ENCODE measurements around the gene DNAJC17.

The DNAJC17 gene

GRCh38 chr15:40787991-40788390, 19.3 kb downstream of the DNAJC17 start:
- no peak for FAIRE-seq

- no peak for FAIRE-seq
Observed at GRCh38 chr15:40787344-40787841, 19.9 kb downstream of the DNAJC17 start.

- no peak for FAIRE-seq
Observed at GRCh38 chr15:40785814-40786213, 21.5 kb downstream of the DNAJC17 start.

GRCh38 chr15:40785164-40785563, 22.1 kb downstream of the DNAJC17 start:
- no peak for FAIRE-seq

- FAIRE-seq, result no peak
Observed at GRCh38 chr15:40782609-40783227, 24.6 kb downstream of the DNAJC17 start.

GRCh38 chr15:40776537-40777141, 30.6 kb downstream of the DNAJC17 start:
- no peak for FAIRE-seq

GRCh38 chr15:40775740-40776536, 31.3 kb downstream of the DNAJC17 start:
- FAIRE-seq, result no peak

GRCh38 chr15:40775007-40775406, 32.3 kb downstream of the DNAJC17 start:
- no peak for FAIRE-seq

GRCh38 chr15:40773902-40774301, 33.4 kb downstream of the DNAJC17 start:
- no peak for FAIRE-seq

- no peak for FAIRE-seq
Observed at GRCh38 chr15:40773496-40773895, 33.8 kb downstream of the DNAJC17 start.

- FAIRE-seq, result no peak
Observed at GRCh38 chr15:40772014-40772413, 35.3 kb downstream of the DNAJC17 start.

GRCh38 chr15:40771242-40771641, 36.0 kb downstream of the DNAJC17 start:
- FAIRE-seq, result no peak

- no peak for FAIRE-seq
Observed at GRCh38 chr15:40770147-40770721, 37.0 kb downstream of the DNAJC17 start.

GRCh38 chr15:40769274-40770146, 37.8 kb downstream of the DNAJC17 start, which contains the start of gene C15orf62:
Gene C15orf62 (plus strand): TSS chr15:40769980. CDS start chr15:40770496, 516 bp downstream.
- no peak for FAIRE-seq

GRCh38 chr15:40768521-40769273, 38.6 kb downstream of the DNAJC17 start:
- no peak for FAIRE-seq

- no peak for FAIRE-seq
Observed at GRCh38 chr15:40767838-40768500, 39.3 kb downstream of the DNAJC17 start.

GRCh38 chr15:40766906-40767837, 40.1 kb downstream of the DNAJC17 start:
- FAIRE-seq, result no peak

- FAIRE-seq, result no peak
Observed at GRCh38 chr15:40766194-40766815, 41.0 kb downstream of the DNAJC17 start.

GRCh38 chr15:40764629-40765103, 42.6 kb downstream of the DNAJC17 start:
- FAIRE-seq, result no peak

Measured in islet of Langerhans (tissue), 1 donor.